ENCODE results near the gene ALG9. TPM values are rescaled to one million over a fixed set of nuclear protein-coding genes. Genes with fewer than 3 reads are reported as not detected.
"Not testable (repeated sequence)": the region's sequence is repeated elsewhere in the genome, so short reads cannot be mapped to it uniquely, and the experiment has no call there.

The ALG9 gene
- total RNA-seq, 1 donor, result 49.7 TPM

- H3K4me3 ChIP-seq (ENCODE audit: low read depth, low read length), result no peak overlapping the region
- no peak for TF ChIP-seq CTCF (IDR thresholded peaks at IDR 0.05; ENCODE audit: insufficient read depth, low read depth, low read length)
- no peak for DNase-seq (ENCODE audit: low read depth)
Measured at GRCh38 chr11:111772535-111772934, 98.8 kb downstream of the ALG9 start.

GRCh38 chr11:111771205-111771604, 100.2 kb downstream of the ALG9 start:
- not testable (repeated sequence) for DNase-seq (ENCODE audit: low read depth); H3K4me3 ChIP-seq (ENCODE audit: low read depth, low read length)

- no peak for TF ChIP-seq CTCF (IDR thresholded peaks at IDR 0.05; ENCODE audit: insufficient read depth, low read depth, low read length)
- no peak for DNase-seq (ENCODE audit: low read depth)
- H3K4me3 ChIP-seq (ENCODE audit: low read depth, low read length), result no peak overlapping the region
Measured at GRCh38 chr11:111770581-111771134, 100.7 kb downstream of the ALG9 start.

GRCh38 chr11:111766834-111767142, 104.6 kb downstream of the ALG9 start:
- peak overlapping the region; percentile 96 for H3K4me3 ChIP-seq (ENCODE audit: low read depth, low read length)
- no peak for TF ChIP-seq CTCF (IDR thresholded peaks at IDR 0.05; ENCODE audit: insufficient read depth, low read depth, low read length)
- no peak for DNase-seq (ENCODE audit: low read depth)

GRCh38 chr11:111765984-111766833, 105.2 kb downstream of the ALG9 start, which contains the start of gene PPP2R1B:
PPP2R1B (minus strand) TSS chr11:111766389; CDS start chr11:111766361, 28 bp downstream.
- peak; percentile 68 for DNase-seq (ENCODE audit: low read depth)
- TF ChIP-seq CTCF (IDR thresholded peaks at IDR 0.05; ENCODE audit: insufficient read depth, low read depth, low read length), result no peak

GRCh38 chr11:111765320-111765983, 105.9 kb downstream of the ALG9 start:
- DNase-seq (ENCODE audit: low read depth), result peak; percentile 10
- peak overlapping the region; percentile 96 for H3K4me3 ChIP-seq (ENCODE audit: low read depth, low read length)

More at GRCh38 chr11:111765984-111766833, 105.2 kb downstream of the ALG9 start, which contains the start of gene PPP2R1B:
- peak within 1 kb of the TSS; percentile 96 for H3K4me3 ChIP-seq (ENCODE audit: low read depth, low read length)

More at GRCh38 chr11:111765320-111765983, 105.9 kb downstream of the ALG9 start:
- TF ChIP-seq CTCF (IDR thresholded peaks at IDR 0.05; ENCODE audit: insufficient read depth, low read depth, low read length), result no peak
